Right lung (tissue), 5 donors: ENCODE measurements around the gene CARD18. TPM values are rescaled to one million over a fixed set of nuclear protein-coding genes. Genes with fewer than 3 reads are reported as not detected.
A peak's percentile ranks its signal among the peaks of the same experiment; 100 is the strongest.
"Not testable (repeated sequence)": the region's sequence is repeated elsewhere in the genome, so short reads cannot be mapped to it uniquely, and the experiment has no call there.

Source experiments
- DNase-seq, 2 donors: peaks; one replicate each; pipeline ENCODE4 v3.0.0-alpha.2; 2013
- polyA plus RNA-seq, 5 donors: library from polyadenylated mRNA; unstranded; fragments of 120-200 nt; gene quantifications; one replicate each; pipeline versions ENCODE4 v1.2.1 to v1.2.3, GENCODE V29; 2013; ENCODE audit warnings: inconsistent platforms in 1 of 5, low replicate concordance in 1 of 5; ENCODE audit not compliant: insufficient read length in 5 of 5, insufficient read depth in 1 of 5

CARD18 gene
- polyA plus RNA-seq, 5 donors: 0.30 TPM; not detected in 4

GRCh38 chr11:105135883-105136282, 3.7 kb downstream of the CARD18 start:
- DNase-seq: no peak

DNA sequence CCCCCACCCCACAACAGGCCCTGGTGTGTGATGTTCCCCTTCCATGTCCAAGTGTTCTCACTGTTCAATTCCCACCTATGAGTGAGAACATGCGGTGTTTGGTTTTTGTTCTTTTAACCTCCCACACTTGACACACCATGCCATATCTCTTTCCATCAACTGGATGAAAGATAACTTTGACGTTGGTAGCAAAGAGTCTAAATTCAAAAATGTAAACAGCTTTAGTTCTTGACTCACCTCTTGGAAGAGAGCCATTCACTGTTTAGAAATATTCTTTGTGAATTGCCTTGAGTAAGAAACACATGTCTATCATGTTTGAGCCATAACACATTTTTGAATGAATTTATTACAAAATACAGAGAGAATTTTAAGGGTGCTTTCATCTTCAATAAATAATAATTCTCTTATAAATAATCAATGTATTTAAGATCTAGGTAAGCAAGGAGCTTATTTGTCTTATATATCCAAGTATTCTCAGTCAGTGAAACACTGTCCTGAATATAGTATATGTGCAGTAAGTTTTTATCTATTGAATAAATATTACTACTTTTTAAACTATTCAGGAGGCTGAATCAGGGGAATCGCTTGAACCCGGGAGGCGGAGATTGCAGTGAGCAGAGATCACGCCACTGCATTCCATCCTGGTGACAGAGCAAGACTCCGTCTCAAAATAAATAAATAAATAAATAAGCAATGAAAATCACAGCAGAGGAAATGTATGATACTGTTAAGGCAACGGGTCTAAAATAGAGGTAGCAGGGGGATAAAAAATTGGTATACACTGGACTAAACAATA, 6.7 kb downstream of the CARD18 start:
- DNase-seq: no peak

DNA sequence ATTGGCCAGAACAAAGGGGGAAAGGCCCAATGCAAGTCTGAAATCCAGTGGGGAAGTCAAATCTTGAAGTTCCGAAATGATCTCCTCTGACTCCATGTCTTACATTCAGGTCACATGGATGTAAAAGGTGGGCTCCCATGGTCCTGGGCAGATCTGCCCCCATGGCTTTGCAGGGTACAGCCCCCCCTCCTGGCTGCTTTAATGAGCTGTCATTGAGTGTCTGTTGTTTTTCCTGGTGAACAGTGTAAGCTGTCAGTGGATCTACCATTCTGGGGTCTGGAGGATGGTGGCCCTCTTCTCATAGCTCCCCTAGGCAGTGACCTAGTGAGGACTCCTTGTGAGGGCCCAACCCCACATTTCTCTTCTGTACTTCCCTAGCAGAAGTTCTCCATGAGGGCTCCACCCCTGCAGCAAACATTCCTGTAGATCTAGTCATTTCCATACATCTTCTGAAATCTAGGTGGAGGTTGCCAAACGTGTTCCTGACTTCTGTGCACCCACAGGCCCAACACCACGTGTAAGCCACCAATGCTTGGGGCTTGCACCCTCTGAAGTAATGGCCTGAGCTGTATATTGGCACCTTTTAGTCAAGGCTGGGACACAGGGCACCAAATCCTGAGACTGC, 9.3 kb downstream of the CARD18 start:
- DNase-seq: no peak

DNA sequence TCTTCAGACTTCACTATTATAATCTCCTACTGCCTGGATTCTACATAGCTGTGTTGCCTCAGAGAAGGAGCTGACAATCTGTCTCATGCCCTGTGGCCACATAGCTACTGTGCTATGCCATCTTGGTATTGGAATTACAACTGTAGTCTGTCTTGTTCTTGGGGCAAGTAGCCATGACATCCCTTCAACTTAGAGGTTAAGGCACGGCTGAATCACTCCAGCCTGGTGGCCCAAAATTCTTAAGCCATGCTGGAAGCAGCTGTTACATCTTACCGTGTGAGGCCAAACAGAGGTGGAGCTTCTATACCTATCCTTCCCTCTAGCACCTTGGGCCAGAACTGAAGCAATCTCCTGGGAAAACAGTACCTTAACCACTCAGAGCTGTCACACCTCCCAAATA, 14.8 kb downstream of the CARD18 start:
- no peak for DNase-seq

DNA sequence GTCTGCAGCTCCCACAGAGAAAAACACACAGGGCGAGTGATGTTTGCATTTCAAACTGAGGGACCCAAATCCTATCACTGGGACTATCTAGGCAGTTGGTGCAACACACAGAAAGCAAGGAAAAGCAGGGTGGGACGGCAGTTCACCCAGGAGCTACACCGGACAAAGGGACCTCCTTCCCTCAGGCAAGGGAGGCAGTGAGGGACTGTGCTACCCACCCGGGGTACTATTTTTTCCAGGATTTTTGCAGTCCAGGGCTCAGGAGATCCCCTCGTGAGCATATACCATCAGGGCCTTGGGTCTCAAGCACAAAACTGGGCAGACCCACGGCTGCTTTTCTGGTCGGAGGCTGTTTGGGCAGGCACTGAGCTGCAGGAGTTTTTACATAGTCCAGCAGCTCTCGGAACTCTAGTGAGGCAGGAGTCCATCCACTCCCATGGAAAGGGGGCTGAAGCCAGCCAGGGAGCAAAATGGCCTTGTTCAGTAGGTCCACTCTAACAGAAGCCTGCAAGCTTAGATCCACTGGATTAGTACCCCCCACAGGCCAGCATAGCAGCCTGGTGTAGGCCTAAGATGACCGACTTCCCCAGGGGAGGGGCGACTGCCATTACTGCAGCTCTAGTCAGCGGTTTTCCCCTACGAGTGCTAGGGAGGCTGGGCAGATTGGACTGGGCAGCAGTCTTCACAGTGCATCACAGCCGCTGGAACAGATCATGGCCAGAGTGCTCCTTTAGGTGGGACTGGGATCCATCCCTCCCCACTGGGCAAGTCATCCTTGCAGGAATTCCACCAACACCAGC, 28.2 kb downstream of the CARD18 start:
- DNase-seq: no peak

- no peak for DNase-seq
Observed at GRCh38 chr11:105110688-105111030, 28.9 kb downstream of the CARD18 start.

DNA sequence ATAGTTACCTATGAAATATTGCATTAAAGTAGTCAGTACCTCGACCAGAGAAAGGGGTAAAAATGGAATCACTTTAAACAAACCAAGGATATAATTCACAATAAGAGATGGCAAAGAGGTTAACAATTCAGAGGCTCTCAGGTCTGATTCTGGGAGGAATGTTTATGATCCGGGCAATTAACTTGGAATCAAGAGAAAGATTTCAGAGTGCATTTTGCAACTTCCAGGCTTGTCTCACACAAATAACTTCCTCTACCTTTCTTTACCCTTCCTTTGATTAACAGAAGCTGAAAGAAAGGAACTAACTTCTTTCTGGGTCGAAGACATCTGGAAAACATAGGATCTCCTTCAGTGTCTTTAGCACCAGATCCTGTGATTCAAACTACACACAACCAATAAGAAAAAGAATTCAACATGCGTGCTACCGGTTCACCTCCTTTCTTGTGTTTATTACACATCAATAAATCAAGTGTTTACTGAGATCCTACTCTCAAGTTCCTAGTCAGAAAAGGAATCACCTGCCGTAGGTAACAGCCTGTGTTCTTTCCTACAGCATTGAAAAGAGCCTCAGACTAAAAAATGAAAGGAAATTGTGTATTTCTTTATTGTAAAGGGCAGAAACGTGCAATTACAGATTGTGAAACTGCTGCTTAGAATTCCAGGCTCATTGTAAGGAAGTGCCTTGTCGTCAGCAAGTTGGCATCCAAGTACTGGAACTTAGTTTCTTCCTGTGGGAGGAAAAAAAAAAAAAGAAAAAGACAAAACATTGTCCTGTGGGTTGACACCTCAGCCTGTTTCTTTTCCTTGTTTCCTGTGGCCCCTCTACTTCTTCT, 29.5 kb downstream of the CARD18 start:
- DNase-seq: peak; percentile 10 to 13

DNA sequence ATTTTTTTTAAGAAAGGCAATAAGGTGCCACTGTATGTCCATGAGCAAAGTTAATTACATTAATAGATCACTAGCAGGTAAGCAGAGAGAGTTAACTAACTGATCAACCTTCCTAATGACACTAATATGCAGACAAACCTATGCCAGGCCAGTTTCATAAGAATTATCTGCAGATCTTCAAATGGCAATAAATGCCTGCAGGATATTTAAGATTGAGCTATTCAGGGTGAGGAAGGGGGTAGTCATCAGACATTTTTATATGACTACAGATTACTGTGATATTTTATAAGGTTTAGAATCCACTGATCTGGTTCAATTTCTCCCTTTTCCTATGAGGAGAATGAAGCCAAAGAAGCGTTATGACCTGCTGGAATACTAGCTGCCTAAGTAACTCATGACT, 30.2 kb downstream of the CARD18 start:
- no peak for DNase-seq

- no peak for DNase-seq
Observed at GRCh38 chr11:105108247-105108646, 31.3 kb downstream of the CARD18 start.

DNA sequence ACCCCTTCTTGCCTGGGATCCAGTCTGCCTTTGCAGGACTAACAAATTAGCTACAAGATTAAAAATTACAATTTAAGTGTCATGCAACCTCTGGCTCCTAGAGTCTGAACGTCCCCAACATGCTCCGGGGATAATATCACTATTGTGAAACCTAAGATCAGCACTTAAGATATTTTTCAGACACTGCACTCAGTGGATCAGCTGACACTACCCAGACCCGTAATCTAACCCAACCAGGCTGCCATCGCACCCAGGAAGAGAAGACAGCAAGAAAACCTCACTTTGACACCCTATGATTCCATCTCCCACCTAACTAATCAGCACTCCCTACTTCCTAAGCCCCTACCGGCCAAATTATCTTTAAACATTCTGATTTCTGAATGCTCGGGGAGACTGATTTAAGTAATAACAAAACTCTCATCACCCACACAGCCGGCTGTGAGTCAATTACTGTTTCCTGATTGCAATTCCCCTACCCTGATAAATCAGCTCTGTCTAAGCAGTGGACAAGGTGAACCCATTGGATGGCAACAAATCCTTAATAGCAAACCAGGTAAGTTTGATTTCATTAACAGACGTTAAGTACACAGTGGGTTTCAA, 32.2 kb downstream of the CARD18 start:
- DNase-seq: not testable (repeated sequence)

- no peak for DNase-seq
Observed at GRCh38 chr11:105106140-105106539, 33.4 kb downstream of the CARD18 start.

GRCh38 chr11:105104292-105104691, 35.3 kb downstream of the CARD18 start:
- no peak for DNase-seq

GRCh38 chr11:105103336-105103735, 36.2 kb downstream of the CARD18 start:
- no peak for DNase-seq

GRCh38 chr11:105102079-105102581, 37.4 kb downstream of the CARD18 start:
- not testable (repeated sequence) for DNase-seq

- DNase-seq: no peak
Observed at GRCh38 chr11:105100981-105101630, 38.5 kb downstream of the CARD18 start.

- DNase-seq: no peak
Observed at GRCh38 chr11:105100206-105100605, 39.4 kb downstream of the CARD18 start.

DNA sequence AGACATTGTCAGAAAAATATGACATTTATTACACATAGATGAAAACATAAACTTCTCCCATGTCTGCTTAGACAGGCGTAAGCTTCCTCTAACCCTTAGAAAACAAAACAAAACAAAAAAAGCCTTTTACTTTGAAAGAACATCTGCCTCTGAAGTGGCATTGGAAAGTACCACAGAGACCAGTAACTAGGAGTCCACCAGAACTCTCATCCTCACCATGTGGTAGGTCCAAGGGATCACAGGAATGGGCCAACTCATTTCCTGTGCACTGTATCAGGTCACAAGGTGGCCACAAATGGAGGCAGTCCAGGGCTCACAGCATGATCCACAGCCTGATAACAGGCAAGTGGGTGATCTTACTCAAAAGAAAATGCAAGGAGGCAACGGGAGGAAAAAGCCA, 40.0 kb downstream of the CARD18 start:
- not testable (repeated sequence) for DNase-seq

- no peak for DNase-seq
Observed at GRCh38 chr11:105092256-105093239, 47.0 kb downstream of the CARD18 start.
